GM21576 (cell line): ENCODE measurements around the gene PIP5K1A.
"Not testable (repeated sequence)": the region's sequence is repeated elsewhere in the genome, so short reads cannot be mapped to it uniquely, and the experiment has no call there.

ENCODE experiments used
- ATAC-seq: cut with Tn5 transposase; IDR thresholded peaks from one replicate; pipeline ENCODE4 v1.9.1; 2021; ENCODE audit warnings: mild to moderate bottlenecking, moderate library complexity; ENCODE audit not compliant: unreplicated experiment

PIP5K1A gene

GRCh38 chr1:151251656-151252470, 53.5 kb downstream of the PIP5K1A start:
- no peak for ATAC-seq

GRCh38 chr1:151254217-151255213, 56.2 kb downstream of the PIP5K1A start, which contains the start of gene PSMD4:
Gene PSMD4, plus strand, starts transcription at chr1:151254734. Its CDS starts 49 bp downstream, at chr1:151254783.
- ATAC-seq, result peak; percentile 93

- no peak for ATAC-seq
Measured at GRCh38 chr1:151255381-151255780, 57.0 kb downstream of the PIP5K1A start.

GRCh38 chr1:151259351-151259750, 61.0 kb downstream of the PIP5K1A start:
- no peak for ATAC-seq

GRCh38 chr1:151265446-151266236, 67.3 kb downstream of the PIP5K1A start:
- no peak for ATAC-seq

GRCh38 chr1:151266315-151266714, 68.0 kb downstream of the PIP5K1A start:
- ATAC-seq, result no peak

GRCh38 chr1:151266821-151267220, 68.5 kb downstream of the PIP5K1A start:
- ATAC-seq, result no peak

GRCh38 chr1:151267760-151268159, 69.4 kb downstream of the PIP5K1A start:
- ATAC-seq, result no peak

- no peak for ATAC-seq
Measured at GRCh38 chr1:151273924-151274466, 75.6 kb downstream of the PIP5K1A start.

GRCh38 chr1:151275341-151275740, 77.0 kb downstream of the PIP5K1A start:
- ATAC-seq, result not testable (repeated sequence)

GRCh38 chr1:151277249-151277648, 78.9 kb downstream of the PIP5K1A start:
- ATAC-seq, result no peak

- peak; percentile 32 for ATAC-seq
Measured at GRCh38 chr1:151281225-151281968, 83.0 kb downstream of the PIP5K1A start.

- peak; percentile 83 for ATAC-seq
Measured at GRCh38 chr1:151281969-151282882, 83.9 kb downstream of the PIP5K1A start, which contains the start of gene ZNF687. Gene ZNF687, plus strand, starts transcription at chr1:151282299. Its CDS starts 3,993 bp downstream, at chr1:151286292.

- ATAC-seq, result no peak
Measured at GRCh38 chr1:151282883-151283725, 84.8 kb downstream of the PIP5K1A start.

GRCh38 chr1:151284013-151284577, 85.7 kb downstream of the PIP5K1A start:
- no peak for ATAC-seq

GRCh38 chr1:151286619-151287340, 88.4 kb downstream of the PIP5K1A start:
- ATAC-seq, result no peak

- no peak for ATAC-seq
Measured at GRCh38 chr1:151287341-151287699, 89.0 kb downstream of the PIP5K1A start.
